ENCODE results near the gene CLCN7. TPM values are rescaled to one million over a fixed set of nuclear protein-coding genes. Genes with fewer than 3 reads are reported as not detected.

Gene CLCN7
- total and polyA plus RNA-seq, 2 of the 4 experiments (the other 2 are of a cell fraction): 10.8 to 45.2 TPM

DNA sequence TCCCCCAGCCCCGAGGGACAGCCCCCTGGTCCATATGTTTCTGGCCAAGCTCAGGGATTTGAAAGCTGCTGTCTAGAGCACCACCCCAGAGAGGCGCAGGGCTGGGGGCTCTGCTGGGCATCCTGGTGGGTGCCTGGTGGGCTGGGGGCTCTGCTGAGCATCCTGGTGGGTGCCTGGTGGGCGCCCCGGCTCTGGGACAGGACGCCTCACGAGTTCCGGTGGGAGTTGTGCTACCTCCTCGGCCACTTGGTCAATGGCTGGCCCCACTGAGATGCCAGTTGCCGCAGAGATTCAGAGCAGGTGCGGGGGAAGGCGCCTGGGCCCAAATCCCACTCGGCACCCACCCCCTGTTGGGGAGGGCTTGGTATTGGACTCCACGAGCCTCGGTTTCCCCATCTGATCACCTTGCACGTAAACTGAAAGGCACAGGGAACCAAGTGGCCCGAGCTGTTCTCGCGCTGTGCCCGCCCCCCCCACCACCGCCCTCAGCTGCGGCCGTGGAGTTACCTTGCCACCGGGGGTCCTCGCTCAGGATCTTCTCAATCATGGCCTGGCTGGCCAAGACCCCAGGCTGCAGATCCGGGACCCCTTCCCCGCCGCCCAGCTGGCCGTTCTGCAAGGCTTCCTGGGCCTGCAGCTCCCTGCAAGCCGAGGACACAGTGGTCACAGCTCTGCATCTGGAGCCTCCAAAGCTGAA, 73.6 kb downstream of the CLCN7 start:
- in situ Hi-C loops (cut with MboI; ENCODE audit: low sequenced_read_pairs): no loop called here
- dilution Hi-C loops (cut with HindIII; ENCODE audit: low sequenced_read_pairs, unreplicated experiment): no loop called here

More for the DNA sequence above, 73.6 kb downstream of the CLCN7 start:
- Histone ChIP-seq H2BK15ac (ENCODE audit: low read depth, low read length) (no peak overlapping the region), H2AFZ (replicated peaks; ENCODE audit: low read length, poor library complexity) (no peak overlapping the region), H2BK20ac (ENCODE audit: low read depth, low read length) (no peak overlapping the region), H4K8ac (ENCODE audit: low read depth in 2 of 2, low read length in 2 of 2) (no peak overlapping the region), H3K4me2 (ENCODE audit: low read depth, low read length) (no peak overlapping the region), H2BK5ac (ENCODE audit: low read depth, low read length, poor library complexity, severe bottlenecking) (no peak overlapping the region), H3K9me1 (ENCODE audit: insufficient read depth, low read length) (no peaks in the 10 kb centered on the region), H3K27ac (ENCODE audit: insufficient read depth, low read length) (no peak overlapping the region), H4K5ac (ENCODE audit: low read depth, low read length) (no peak overlapping the region), H3K9me3 (ENCODE audit: control insufficient read depth, insufficient read depth, low read length) (no peaks in the 10 kb centered on the region), H3K4me1 (ENCODE audit: control insufficient read depth, insufficient read depth, low read length) (no peaks in the 10 kb centered on the region), H4K20me1 (ENCODE audit: insufficient read depth, low read length) (no peaks in the 10 kb centered on the region; the same call in 1 of the 2 replicates), H2AK9ac (replicated peaks; ENCODE audit: low read depth, low read length, poor library complexity) (peak overlapping the region; percentile 42), H4K91ac (ENCODE audit: insufficient read depth, low read depth, low read length) (no peak overlapping the region), H3K4me3 (ENCODE audit: insufficient read depth, low read depth, low read length) (no peak overlapping the region), H3K27me3 (ENCODE audit: control insufficient read depth, insufficient read depth, low read length) (no peaks in the 10 kb centered on the region), H2BK120ac (ENCODE audit: low read depth, low read length) (no peak overlapping the region), H3K56ac (ENCODE audit: extremely low read depth, insufficient read depth, low read length) (no peak overlapping the region), H3K36me3 (ENCODE audit: control insufficient read depth, insufficient read depth, low read length) (peaks cover 44% of the 10 kb centered on the region), H3K4ac (ENCODE audit: low read depth, low read length) (no peak overlapping the region), H3K9ac (ENCODE audit: low read depth, low read length) (no peak overlapping the region), H3K14ac (replicated peaks; ENCODE audit: low read depth, low read length) (no peak overlapping the region), H3K18ac (ENCODE audit: low read depth, low read length) (no peak overlapping the region), H2AK5ac (ENCODE audit: low read depth, low read length) (no peak overlapping the region), H3K23ac (ENCODE audit: low read depth, low read length) (no peak overlapping the region), H3K79me1 (ENCODE audit: low read depth in 1 of 2, low read length in 2 of 2) (peaks cover 0 to 16% of the 10 kb centered on the region in 2 experiments; a peak in 3 of 4 replicates)
- WGBS, 2 experiments (ENCODE audit: extremely low coverage in 2 of 2, insufficient read length in 1 of 2): 82% methylated on average over 12 of the region's 29 CpGs; no CpG with 5 or more reads in 1 of the 2 experiments
- no peak for DNase-seq
- intact Hi-C loops (cut with micrococcal nuclease): no loop called here
- CTCF ChIA-PET: no interaction called here
- no peak for TF ChIP-seq MAFK (IDR thresholded peaks at IDR 0.05; ENCODE audit: low read depth, low read length)
- TF ChIP-seq, protein P1, sequence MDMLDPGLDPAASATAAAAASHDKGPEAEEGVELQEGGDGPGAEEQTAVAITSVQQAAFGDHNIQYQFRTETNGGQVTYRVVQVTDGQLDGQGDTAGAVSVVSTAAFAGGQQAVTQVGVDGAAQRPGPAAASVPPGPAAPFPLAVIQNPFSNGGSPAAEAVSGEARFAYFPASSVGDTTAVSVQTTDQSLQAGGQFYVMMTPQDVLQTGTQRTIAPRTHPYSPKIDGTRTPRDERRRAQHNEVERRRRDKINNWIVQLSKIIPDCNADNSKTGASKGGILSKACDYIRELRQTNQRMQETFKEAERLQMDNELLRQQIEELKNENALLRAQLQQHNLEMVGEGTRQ (IDR thresholded peaks at IDR 0.05; ENCODE audit: low read depth, low read length): no peak
- no peak for TF ChIP-seq FOS (IDR thresholded peaks at IDR 0.05; ENCODE audit: low read depth, low read length)
- no peak for TF ChIP-seq CHD1 (IDR thresholded peaks at IDR 0.05; ENCODE audit: low read depth, low read length)
- TF ChIP-seq SMC3 (IDR thresholded peaks at IDR 0.05; ENCODE audit: low read depth, low read length): no peak
- no peak for TF ChIP-seq CTCF (conservative IDR thresholded peaks at IDR 0.05; ENCODE audit: low read depth, low read length)
- TF ChIP-seq MXI1 (IDR thresholded peaks at IDR 0.05; ENCODE audit: borderline replicate concordance, low read depth, low read length): no peak
- no peak for TF ChIP-seq RAD21 (IDR thresholded peaks at IDR 0.05; ENCODE audit: low read length)
- TF ChIP-seq RFX5 (IDR thresholded peaks at IDR 0.05; ENCODE audit: low read depth, low read length): no peak
- TF ChIP-seq NFE2L2 (IDR thresholded peaks at IDR 0.05; ENCODE audit: low read depth, low read length): no peak
- TF ChIP-seq MAZ (IDR thresholded peaks at IDR 0.05; ENCODE audit: borderline replicate concordance, low read depth, low read length): no peak
- TF ChIP-seq POLR2A (IDR thresholded peaks at IDR 0.05; ENCODE audit: low read depth, low read length): no peak
- no peak for TF ChIP-seq CEBPB (IDR thresholded peaks at IDR 0.05; ENCODE audit: low read depth, low read length)
- no peak for TF ChIP-seq ELK1 (IDR thresholded peaks at IDR 0.05; ENCODE audit: borderline replicate concordance, low read depth, low read length)
- no peak for TF ChIP-seq RCOR1 (IDR thresholded peaks at IDR 0.05; ENCODE audit: insufficient replicate concordance, low read length)
- POLR2A ChIA-PET (ENCODE audit: unreplicated experiment): no interaction called here
- ATAC-seq (ENCODE audit: low read depth): no peak
- BruUV-seq (replicated peaks): no TSS peak

All from IMR-90 (cell line).